A549 (cell line): Measurements from ENCODE around the gene USP46. TPM values are rescaled to one million over a fixed set of nuclear protein-coding genes. Genes with fewer than 3 reads are reported as not detected.

Source experiments
- ATAC-seq, 2 experiments: fragments of 200-7000 bp in 1 of 2; fragments of >200 bp in 1 of 2; cut with Nextera tagmentation in 1 of 2; cut with Tn5 transposase in 1 of 2; 3 replicates each; pipeline versions ENCODE4 v1.8.0 to v1.9.1; 2018 to 2020; ENCODE audit warnings: mild to moderate bottlenecking in 1 of 2, moderate library complexity in 1 of 2
- CTCF ChIA-PET: fragments of 300-600 bp; sonication (Branson Sonifier 250); formaldehyde crosslinking; extraction: SDS; loops from one replicate; lab custom pipeline; 2021; ENCODE audit warnings: antibody characterized with exemption, inconsistent platforms; lab: Yijun Ruan, JAX
- POLR2A ChIA-PET: fragments of 350-600 bp; formaldehyde crosslinking; extraction: SDS; loops from one replicate; lab custom pipeline; 2021; ENCODE audit warnings: antibody characterized with exemption, inconsistent platforms; lab: Yijun Ruan, JAX
- DNase-seq, 2 experiments: peaks; one replicate each; pipeline versions ENCODE4 v3.0.0 to v3.0.0-alpha.2; 2011 to 2016; ENCODE audit warnings: low read depth in 1 of 2, low spot score in 1 of 2
- FAIRE-seq: peaks from 2 replicates; lab custom pipeline; 2011; peaks lifted over from hg19 to GRCh38; lab: Jason Lieb, UNC
- H3K27ac ChIP-seq, 2 experiments: fragments of >200 bp; sonication (Bioruptor Twin); formaldehyde crosslinking; 3 replicates each; pipeline ENCODE4 v1.5.1; 2016 to 2017
- H3K4me1 ChIP-seq: fragments of >200 bp; sonication (Bioruptor Twin); formaldehyde crosslinking; 3 replicates; pipeline ENCODE4 v1.6.1; 2016
- H3K4me2 ChIP-seq: fragments of >200 bp; sonication (Bioruptor Twin); formaldehyde crosslinking; 3 replicates; pipeline ENCODE4 v1.6.1; 2016
- H3K4me3 ChIP-seq: fragments of >200 bp; sonication (Bioruptor Twin); formaldehyde crosslinking; 3 replicates; pipeline ENCODE4 v1.5.1; 2016
- H3K9me3 ChIP-seq: fragments of >200 bp; sonication (Bioruptor Twin); formaldehyde crosslinking; 3 replicates; pipeline ENCODE4 v1.6.1; 2016
- ATOH8 ChIP-seq: fragments of 250-450 bp; sonication (Bioruptor Pico); IDR thresholded peaks from 2 replicates; pipeline ENCODE4 v1.5.0; 2020; ENCODE audit warnings: low read depth, mild to moderate bottlenecking, moderate library complexity
- CBX2 ChIP-seq: fragments of 200-600 bp; sonication (generic); IDR thresholded peaks from 2 replicates; pipeline ENCODE4 v1.6.1; 2016; ENCODE audit warnings: low read depth, mild to moderate bottlenecking, borderline replicate concordance
- CBX8 ChIP-seq: fragments of 200-600 bp; sonication (generic); IDR thresholded peaks from 2 replicates; pipeline ENCODE4 v1.6.1; 2016
- CHD2 ChIP-seq: fragments of 150-350 bp; IDR thresholded peaks from 2 replicates; pipeline ENCODE4 v1.6.1; 2014; ENCODE audit warnings: low read length; ENCODE audit not compliant: partially characterized antibody
- EHF ChIP-seq: fragments of 250-450 bp; sonication (Bioruptor Pico); IDR thresholded peaks from 2 replicates; pipeline ENCODE4 v1.5.0; 2020; ENCODE audit warnings: mild to moderate bottlenecking
- ESRRA ChIP-seq: fragments of 150-350 bp; IDR thresholded peaks from 2 replicates; pipeline ENCODE4 v1.6.1; 2014; ENCODE audit warnings: mild to moderate bottlenecking, low read length, borderline replicate concordance
- FOXS1 ChIP-seq: fragments of 250-450 bp; sonication (Bioruptor Pico); IDR thresholded peaks from 2 replicates; pipeline ENCODE4 v1.5.0; 2020; ENCODE audit warnings: mild to moderate bottlenecking, moderate library complexity
- HEYL ChIP-seq: fragments of 250-450 bp; sonication (Bioruptor Pico); IDR thresholded peaks from 2 replicates; pipeline ENCODE4 v1.8.0; 2021; ENCODE audit warnings: mild to moderate bottlenecking, moderate library complexity
- HOXA7 ChIP-seq: fragments of 250-450 bp; sonication (Bioruptor Pico); IDR thresholded peaks from 2 replicates; pipeline ENCODE4 v1.5.0; 2020; ENCODE audit warnings: mild to moderate bottlenecking, moderate library complexity
- HOXB13 ChIP-seq: fragments of 250-450 bp; sonication (Bioruptor Pico); IDR thresholded peaks from 2 replicates; pipeline ENCODE4 v1.5.0; 2020; ENCODE audit warnings: low read depth, mild to moderate bottlenecking, moderate library complexity
- JUN ChIP-seq, 2 experiments: fragments of >200 bp; sonication (Bioruptor Twin); formaldehyde crosslinking; IDR thresholded peaks; 2 replicates in 1 of 2; 3 replicates in 1 of 2; pipeline ENCODE4 v1.6.1; 2016 to 2017
- MAX ChIP-seq: IDR thresholded peaks from 2 replicates; pipeline ENCODE4 v1.6.1; 2012
- MYC ChIP-seq: IDR thresholded peaks from 2 replicates; pipeline ENCODE4 v1.6.1; 2012; ENCODE audit warnings: mild to moderate bottlenecking, inconsistent platforms, low read length, improper control_type of control experiment, borderline replicate concordance
- NFE2L2 ChIP-seq: fragments of 150-350 bp; conservative IDR thresholded peaks from 2 replicates; pipeline ENCODE4 v1.6.1; 2014; ENCODE audit warnings: low read length
- PBX3 ChIP-seq: IDR thresholded peaks from 2 replicates; pipeline ENCODE4 v1.6.1; 2012
- RCOR1 ChIP-seq: fragments of 150-350 bp; IDR thresholded peaks from 2 replicates; pipeline ENCODE4 v1.6.1; 2014; ENCODE audit warnings: antibody characterized with exemption, low read length, low read depth
- RFX5 ChIP-seq: fragments of 450-650 bp; IDR thresholded peaks from 2 replicates; pipeline ENCODE4 v1.7.1; 2014; ENCODE audit warnings: antibody characterized with exemption, mild to moderate bottlenecking, moderate library complexity
- TP53 ChIP-seq: fragments of 250-450 bp; sonication (Bioruptor Pico); IDR thresholded peaks from 2 replicates; pipeline ENCODE4 v1.5.0; 2021; ENCODE audit warnings: mild to moderate bottlenecking, moderate library complexity
- USF2 ChIP-seq: fragments of 450-650 bp; IDR thresholded peaks from 2 replicates; pipeline ENCODE4 v1.6.1; 2014; ENCODE audit warnings: antibody characterized with exemption
- ZC3H11A ChIP-seq: fragments of 450-650 bp; IDR thresholded peaks from 2 replicates; pipeline ENCODE4 v1.6.1; 2014; ENCODE audit warnings: antibody characterized with exemption, mild to moderate bottlenecking
- ZFP36 ChIP-seq: fragments of 450-650 bp; IDR thresholded peaks from 2 replicates; pipeline ENCODE4 v1.6.1; 2014; ENCODE audit warnings: borderline replicate concordance; ENCODE audit not compliant: partially characterized antibody
- WGBS: methylation state at CpG from one replicate; pipeline ENCODE4 v1.1.6; 2017; ENCODE audit errors: missing lambda C conversion rate; 5-methylcytosine and 5-hydroxymethylcytosine counted together
- polyA plus RNA-seq, 4 experiments: library from polyadenylated mRNA; depleted of rRNA in 3 of 4; stranded (reverse); fragments of >200 nt; fragmentation: RNase III in 1 of 4; extraction: RNeasy Plus Mini Kit Qiagen cat#74134 plus additional on column Dnase treatment in 1 of 4; gene quantifications; 2 replicates in 3 of 4; 3 replicates in 1 of 4; pipeline ENCODE4 v1.2.3, GENCODE V29; 2011 to 2017
- TF ChIP-seq, protein P1 (sequence below): fragments of 200-600 bp; sonication (generic); IDR thresholded peaks from 2 replicates; pipeline ENCODE4 v1.6.1; 2016; ENCODE audit warnings: antibody characterized with exemption, mild to moderate bottlenecking, moderate library complexity

USP46 gene
- polyA plus RNA-seq, 2 of the 4 experiments (the other 2 are of a cell fraction): 5.6 to 15.9 TPM

DNA sequence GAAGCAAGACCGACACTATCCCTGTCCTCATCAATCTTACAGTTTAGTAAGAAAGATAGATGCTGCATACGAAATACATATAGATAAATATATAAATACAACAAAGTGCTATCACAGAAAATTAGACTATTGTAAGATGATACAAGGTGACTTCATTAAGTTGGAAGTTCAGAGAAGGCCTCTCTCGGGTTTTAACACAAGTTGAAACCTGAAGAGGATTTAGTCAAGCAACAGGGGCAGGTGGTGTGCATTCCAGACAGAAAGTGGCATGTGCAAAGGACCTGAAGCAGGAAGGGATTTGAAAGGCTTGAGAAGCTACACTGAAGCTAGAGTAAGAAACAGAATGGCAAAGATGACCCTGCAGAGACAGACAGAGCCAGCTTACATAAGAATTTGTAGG lies 36.5 kb downstream of the USP46 start:
- no peak overlapping the region for H3K4me2 ChIP-seq
- ATAC-seq (no peak), DNase-seq (no peak), FAIRE-seq (no peak)
- ChIA-PET POLR2A (no interaction called here), CTCF (no interaction called here)
- H3K4me3 ChIP-seq: no peak overlapping the region
- no peaks in the 10 kb centered on the region for H3K9me3 ChIP-seq
- TF ChIP-seq USF2 (no peak), TP53 (CRISPR knock-in tag) (no peak), PBX3 (no peak)
- TF ChIP-seq, protein P1, sequence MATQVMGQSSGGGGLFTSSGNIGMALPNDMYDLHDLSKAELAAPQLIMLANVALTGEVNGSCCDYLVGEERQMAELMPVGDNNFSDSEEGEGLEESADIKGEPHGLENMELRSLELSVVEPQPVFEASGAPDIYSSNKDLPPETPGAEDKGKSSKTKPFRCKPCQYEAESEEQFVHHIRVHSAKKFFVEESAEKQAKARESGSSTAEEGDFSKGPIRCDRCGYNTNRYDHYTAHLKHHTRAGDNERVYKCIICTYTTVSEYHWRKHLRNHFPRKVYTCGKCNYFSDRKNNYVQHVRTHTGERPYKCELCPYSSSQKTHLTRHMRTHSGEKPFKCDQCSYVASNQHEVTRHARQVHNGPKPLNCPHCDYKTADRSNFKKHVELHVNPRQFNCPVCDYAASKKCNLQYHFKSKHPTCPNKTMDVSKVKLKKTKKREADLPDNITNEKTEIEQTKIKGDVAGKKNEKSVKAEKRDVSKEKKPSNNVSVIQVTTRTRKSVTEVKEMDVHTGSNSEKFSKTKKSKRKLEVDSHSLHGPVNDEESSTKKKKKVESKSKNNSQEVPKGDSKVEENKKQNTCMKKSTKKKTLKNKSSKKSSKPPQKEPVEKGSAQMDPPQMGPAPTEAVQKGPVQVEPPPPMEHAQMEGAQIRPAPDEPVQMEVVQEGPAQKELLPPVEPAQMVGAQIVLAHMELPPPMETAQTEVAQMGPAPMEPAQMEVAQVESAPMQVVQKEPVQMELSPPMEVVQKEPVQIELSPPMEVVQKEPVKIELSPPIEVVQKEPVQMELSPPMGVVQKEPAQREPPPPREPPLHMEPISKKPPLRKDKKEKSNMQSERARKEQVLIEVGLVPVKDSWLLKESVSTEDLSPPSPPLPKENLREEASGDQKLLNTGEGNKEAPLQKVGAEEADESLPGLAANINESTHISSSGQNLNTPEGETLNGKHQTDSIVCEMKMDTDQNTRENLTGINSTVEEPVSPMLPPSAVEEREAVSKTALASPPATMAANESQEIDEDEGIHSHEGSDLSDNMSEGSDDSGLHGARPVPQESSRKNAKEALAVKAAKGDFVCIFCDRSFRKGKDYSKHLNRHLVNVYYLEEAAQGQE: no peak
- 85% methylated on average over 3 of the region's 3 CpGs for WGBS
- no peaks in the 10 kb centered on the region for H3K4me1 ChIP-seq
- no peak overlapping the region for H3K27ac ChIP-seq

DNA sequence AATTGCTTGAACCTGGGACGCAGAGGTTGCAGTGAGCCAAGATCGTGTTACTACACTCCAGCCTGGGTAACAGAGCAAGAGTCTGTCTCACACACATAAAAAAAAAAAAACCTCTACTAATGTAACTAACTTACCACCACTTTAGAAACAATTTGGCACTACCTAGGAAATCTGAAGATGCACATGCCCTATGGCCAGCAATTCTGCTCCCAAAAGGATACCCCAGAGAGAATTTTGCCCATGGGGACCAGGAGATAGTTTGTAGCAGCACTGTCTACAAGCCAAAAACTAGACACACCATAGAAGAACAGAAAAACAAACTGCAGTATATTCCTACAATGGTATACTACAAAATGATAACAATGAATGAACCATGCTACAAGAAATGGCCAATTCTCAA lies 37.5 kb downstream of the USP46 start:
- ChIA-PET POLR2A (no interaction called here), CTCF (no interaction called here)
- Histone ChIP-seq H3K27ac (no peak overlapping the region), H3K4me1 (no peaks in the 10 kb centered on the region)
- ATAC-seq (no peak), DNase-seq (no peak)
- TF ChIP-seq MYC: no peak
- no peak for TF ChIP-seq TP53 (CRISPR knock-in tag)
- TF ChIP-seq CBX8: no peak
- no peak for TF ChIP-seq ZC3H11A
- TF ChIP-seq HOXB13: no peak
- no peak for TF ChIP-seq RCOR1
- no peak for TF ChIP-seq FOXS1
- no peak for TF ChIP-seq NFE2L2
- no peak for TF ChIP-seq JUN (IDR thresholded peaks at IDR 0.05)
- TF ChIP-seq, all 56 proteins: peak for 0
- no peak for FAIRE-seq
- 100% methylated on average over 2 of the region's 2 CpGs for WGBS
- H3K9me3 ChIP-seq: no peaks in the 10 kb centered on the region
- no peak overlapping the region for H3K4me2 ChIP-seq
- no peak overlapping the region for H3K4me3 ChIP-seq

DNA sequence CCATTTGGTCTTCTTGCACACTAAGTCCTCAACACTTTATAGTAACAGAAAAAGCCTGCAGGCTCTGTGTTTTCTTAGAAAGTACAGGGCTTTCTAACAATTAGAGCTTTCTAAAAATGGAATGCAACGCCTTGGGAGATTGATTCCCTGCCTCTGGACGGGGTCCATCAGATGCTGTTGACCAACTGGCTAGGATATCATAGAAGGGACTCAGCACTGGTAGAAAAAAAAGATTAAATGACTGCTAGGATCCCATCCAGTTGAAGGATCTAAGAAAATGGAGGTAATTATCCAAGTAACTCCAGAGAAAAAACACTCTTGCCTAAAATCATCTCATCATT lies 39.5 kb downstream of the USP46 start:
- ATAC-seq: no peak
- no peak overlapping the region for H3K4me2 ChIP-seq
- DNase-seq: no peak
- H3K27ac ChIP-seq: no peak overlapping the region
- no peaks in the 10 kb centered on the region for H3K4me1 ChIP-seq
- no peak overlapping the region for H3K4me3 ChIP-seq
- WGBS: 85% methylated on average over 2 of the region's 2 CpGs
- no peak for TF ChIP-seq RCOR1
- TF ChIP-seq CBX8: no peak
- TF ChIP-seq HEYL (CRISPR knock-in tag): no peak
- TF ChIP-seq ZC3H11A: no peak
- TF ChIP-seq ATOH8: no peak
- TF ChIP-seq RFX5: no peak
- TF ChIP-seq CBX2: no peak
- TF ChIP-seq ZFP36: no peak
- TF ChIP-seq ESRRA: no peak
- TF ChIP-seq CHD2: no peak
- TF ChIP-seq MAX: no peak
- no peak for TF ChIP-seq EHF (CRISPR knock-in tag)
- TF ChIP-seq HOXA7 (CRISPR knock-in tag): no peak
- TF ChIP-seq MYC: no peak
- FAIRE-seq: no peak
- POLR2A ChIA-PET: no interaction called here
- H3K9me3 ChIP-seq: no peaks in the 10 kb centered on the region
- CTCF ChIA-PET: no interaction called here
